K562 (cell line): Measurements from ENCODE around the gene SGPL1. TPM values are rescaled to one million over a fixed set of nuclear protein-coding genes. Genes with fewer than 3 reads are reported as not detected.

ENCODE experiments used
- ATAC-seq: fragments of 200-7000 bp; cut with Tn5 transposase; 3 replicates; pipeline ENCODE4 v1.9.1; 2020; ENCODE audit warnings: moderate library complexity
- BruUV-seq: library from RNA; stranded (reverse); fragments of 400-500 nt; replicated peaks from 2 replicates; lab custom pipeline; 2021; lab: Mats Ljungman, UMichigan
- CTCF ChIA-PET: fragments of 300-600 bp; formaldehyde crosslinking; extraction: SDS; loops from one replicate; lab custom pipeline; 2021; ENCODE audit warnings: low intra/inter-chr PET ratio; lab: Yijun Ruan, JAX
- POLR2A ChIA-PET: fragments of 300-600, 350-650 bp; sonication (Branson Sonifier 250); formaldehyde crosslinking; extraction: SDS; loops from one replicate; lab custom pipeline; 2021; ENCODE audit warnings: antibody characterized with exemption, inconsistent platforms; lab: Yijun Ruan, JAX
- DNase-seq, 4 experiments: peaks; one replicate each; pipeline versions ENCODE4 v3.0.0 to v3.0.0-alpha.2; 2011 to 2018; ENCODE audit warnings: low spot score in 3 of 4, mixed read lengths in 3 of 4; ENCODE audit errors: extremely low read depth in 1 of 4
- FAIRE-seq: peaks from 2 replicates; lab custom pipeline; 2011; peaks lifted over from hg19 to GRCh38; lab: Jason Lieb, UNC
- H2AFZ ChIP-seq: 2 replicates; pipeline ENCODE4 v1.6.0; 2011; ENCODE audit warnings: low read depth, low read length, control low read depth, inconsistent platforms
- H3K27ac ChIP-seq: fragments of 200-600 bp; 3 replicates; pipeline ENCODE4 v1.8.0; 2011; ENCODE audit warnings: low read depth, mild to moderate bottlenecking, control low read depth, inconsistent platforms, low read length, moderate library complexity, mixed read lengths; ENCODE audit errors: extremely low read depth
- H3K27me3 ChIP-seq, 2 experiments: fragments of 300-600 bp in 1 of 2; 2 replicates in 1 of 2; 3 replicates in 1 of 2; pipeline versions ENCODE4 v1.6.0 to v1.8.0; 2011; ENCODE audit warnings: inconsistent platforms in 2 of 2, low read length in 2 of 2, mild to moderate bottlenecking in 1 of 2, mixed read lengths in 1 of 2, moderate library complexity in 1 of 2; ENCODE audit not compliant: control insufficient read depth in 2 of 2, insufficient read depth in 2 of 2
- H3K36me3 ChIP-seq: fragments of 300-600 bp; 3 replicates; pipeline ENCODE4 v1.8.0; 2011; ENCODE audit warnings: mild to moderate bottlenecking, low read length, inconsistent platforms; ENCODE audit not compliant: control insufficient read depth, insufficient read depth
- H3K4me1 ChIP-seq, 2 experiments: fragments of 200-600 bp in 1 of 2; replicated peaks in 1 of 2; 2 replicates in 1 of 2; 3 replicates in 1 of 2; pipeline versions ENCODE4 v1.5.1 to v1.8.0; 2011; ENCODE audit warnings: inconsistent platforms in 2 of 2, low read length in 2 of 2, mild to moderate bottlenecking in 1 of 2, mixed read lengths in 1 of 2, moderate library complexity in 1 of 2; ENCODE audit not compliant: control insufficient read depth in 2 of 2, insufficient read depth in 2 of 2
- H3K4me2 ChIP-seq: 2 replicates; pipeline ENCODE4 v1.6.1; 2011; ENCODE audit warnings: low read length, control low read depth, inconsistent platforms, mixed read lengths; ENCODE audit not compliant: insufficient read depth
- H3K4me3 ChIP-seq: fragments of 200-600 bp; sonication (generic), shearing (Covaris generic); 2 replicates; pipeline ENCODE4 v1.5.1; 2016; ENCODE audit warnings: control low read depth, inconsistent platforms
- H3K79me2 ChIP-seq: fragments of 200-600 bp; 3 replicates; pipeline ENCODE4 v1.8.0; 2011; ENCODE audit warnings: low read length, inconsistent platforms; ENCODE audit not compliant: control insufficient read depth, insufficient read depth
- H3K9ac ChIP-seq, 2 experiments: 2 replicates each; pipeline versions ENCODE4 v1.6.0 to v1.6.1; 2011; ENCODE audit warnings: low read depth in 2 of 2, low read length in 2 of 2, control low read depth in 1 of 2, inconsistent platforms in 1 of 2, mild to moderate bottlenecking in 1 of 2, mixed read lengths in 1 of 2; ENCODE audit not compliant: insufficient read depth in 1 of 2
- H3K9me1 ChIP-seq: one replicate; pipeline ENCODE4 v1.6.0; 2011; ENCODE audit warnings: inconsistent platforms, mild to moderate bottlenecking, low read length, moderate library complexity; ENCODE audit not compliant: control insufficient read depth, insufficient read depth
- H3K9me3 ChIP-seq: replicated peaks from 2 replicates; pipeline ENCODE4 v1.5.1; 2011; ENCODE audit warnings: low read depth, low read length, inconsistent platforms; ENCODE audit not compliant: control insufficient read depth, insufficient read depth
- H4K20me1 ChIP-seq: replicated peaks from 2 replicates; pipeline ENCODE4 v1.6.1; 2011; ENCODE audit warnings: low read length, inconsistent platforms, mixed read lengths; ENCODE audit not compliant: control insufficient read depth, insufficient read depth
- ASH1L ChIP-seq: fragments of 450-650 bp; IDR thresholded peaks from 2 replicates; pipeline ENCODE4 v1.6.1; 2018; ENCODE audit warnings: borderline replicate concordance, mild to moderate bottlenecking, low read depth; ENCODE audit not compliant: partially characterized antibody
- C11orf30 ChIP-seq: fragments of 450-650 bp; IDR thresholded peaks from 2 replicates; pipeline ENCODE4 v1.6.1; 2016; ENCODE audit warnings: low read depth, mild to moderate bottlenecking
- CCAR2 ChIP-seq: fragments of 200-400 bp; formaldehyde crosslinking; IDR thresholded peaks from 2 replicates; pipeline ENCODE4 v1.6.1; 2017; ENCODE audit warnings: mild to moderate bottlenecking, low read depth, low read length
- FOSL1 ChIP-seq: fragments of 200-800 bp; sonication (Bioruptor generic); conservative IDR thresholded peaks from 2 replicates; pipeline ENCODE4 v1.6.1; 2016; ENCODE audit warnings: missing genetic modification characterization, missing compliant biosample characterization
- HMBOX1 ChIP-seq: sonication (generic); IDR thresholded peaks from 2 replicates; pipeline ENCODE4 v1.6.1; 2016
- MAFF ChIP-seq: IDR thresholded peaks from 2 replicates; pipeline ENCODE4 v1.6.1; 2012; ENCODE audit warnings: low read length, improper control_type of control experiment
- MAFG ChIP-seq: fragments of 450-650 bp; conservative IDR thresholded peaks from 2 replicates; pipeline ENCODE4 v1.6.1; 2016; ENCODE audit warnings: missing genetic modification characterization, missing compliant biosample characterization
- MITF ChIP-seq: IDR thresholded peaks from 2 replicates; pipeline ENCODE4 v1.6.1; 2014; ENCODE audit warnings: antibody characterized with exemption
- MTA3 ChIP-seq: fragments of 450-650 bp; formaldehyde crosslinking; IDR thresholded peaks from 2 replicates; pipeline ENCODE4 v1.6.1; 2017; ENCODE audit warnings: mild to moderate bottlenecking, borderline replicate concordance
- WHSC1 ChIP-seq: IDR thresholded peaks from one replicate; pipeline ENCODE4 v1.6.1; 2012; ENCODE audit warnings: low read length, control low read depth, inconsistent platforms
- ZBED1 ChIP-seq: IDR thresholded peaks from 2 replicates; pipeline ENCODE4 v1.6.1; 2014
- ZNF316 ChIP-seq: fragments of 450-650 bp; IDR thresholded peaks from 2 replicates; pipeline ENCODE4 v1.6.1; 2016
- WGBS: fragments of 100-300 bp; shearing (Covaris generic); methylation state at CpG from one replicate; pipeline ENCODE4 v1.1.6; 2016; ENCODE audit warnings: low coverage, mixed read lengths; ENCODE audit not compliant: insufficient coverage; ENCODE audit errors: missing lambda C conversion rate; 5-methylcytosine and 5-hydroxymethylcytosine counted together
- in situ Hi-C: fragments of 300-500 bp; cut with MboI; formaldehyde crosslinking; loops from 4 replicates; pipeline ENCODE4 v1.15.0; 2018; ENCODE audit warnings: inconsistent platforms, mixed read lengths
- intact Hi-C: fragments of 100-400 bp; cut with micrococcal nuclease; formaldehyde crosslinking; loops from 2 replicates; pipeline ENCODE4 v1.14.2; 2022
- polyA plus RNA-seq, 8 experiments: library from polyadenylated mRNA; depleted of rRNA in 4 of 8; stranded (reverse) in 5 of 8; unstranded in 3 of 8; fragments of >200 nt; fragmentation: Nextera tagmentation in 2 of 8; fragmentation: Illumina TruSeq in 1 of 8; extraction: Ambion mirVana in 2 of 8; extraction: Trizol in 1 of 8; gene quantifications; 2 replicates each; pipeline versions ENCODE4 v1.2.1 to v1.2.3, GENCODE V29; 2011 to 2014; ENCODE audit warnings: inconsistent platforms in 1 of 8, missing spikeins in 1 of 8
- total RNA-seq, 7 experiments: library from RNA; depleted of rRNA in 6 of 7; stranded (reverse); fragments of >200 nt in 6 of 7; fragmentation: Illumina TruSeq in 2 of 7; extraction: Trizol in 2 of 7; gene quantifications; 2 replicates each; pipeline versions ENCODE4 v1.2.1 to v1.2.3, GENCODE V29; 2011 to 2021; ENCODE audit warnings: low replicate concordance in 1 of 7
- TF ChIP-seq, protein P1 (sequence below): fragments of 450-650 bp; IDR thresholded peaks from one replicate; pipeline ENCODE4 v1.6.1; 2018; ENCODE audit warnings: mild to moderate bottlenecking, moderate library complexity; ENCODE audit not compliant: partially characterized antibody
- TF ChIP-seq, protein P2 (sequence below): fragments of 250-450 bp; sonication (Bioruptor Pico); IDR thresholded peaks from 2 replicates; pipeline ENCODE4 v1.8.0; 2021; ENCODE audit warnings: borderline replicate concordance, mild to moderate bottlenecking, moderate library complexity; ENCODE audit not compliant: poor library complexity, severe bottlenecking

The SGPL1 gene
- total and polyA plus RNA-seq, 9 of the 15 experiments (the other 6 are each of a cell fraction or from before 2014, with no cell fraction given) = 6.0 to 18.0 (median 8.7) TPM

- Histone ChIP-seq H3K79me2 (no peaks in the 10 kb centered on the region), H3K9me1 (no peaks in the 10 kb centered on the region), H3K4me1 (peaks cover 0 to 10% of the 10 kb centered on the region in 2 experiments; a peak in 3 of 5 replicates), H3K27ac (no peak overlapping the region)
- intact Hi-C loops = no loop called here
- DNase-seq = no peak
- TF ChIP-seq FOSL1 (tag) (0 out of 2 replicates have a peak, but pooled peaks have one; percentile 15), C11orf30 (peak; percentile 64), MTA3 (no peak), MAFG (tag) (peak; percentile 50), ASH1L (no peak), MAFF (peak; percentile 38; the same call in 1 of the 2 replicates), ZNF316 (peak; percentile 80), CCAR2 (no peak), MITF (no peak), HMBOX1 (no peak), WHSC1 (no peak), ZBED1 (no peak)
- TF ChIP-seq, protein P1, sequence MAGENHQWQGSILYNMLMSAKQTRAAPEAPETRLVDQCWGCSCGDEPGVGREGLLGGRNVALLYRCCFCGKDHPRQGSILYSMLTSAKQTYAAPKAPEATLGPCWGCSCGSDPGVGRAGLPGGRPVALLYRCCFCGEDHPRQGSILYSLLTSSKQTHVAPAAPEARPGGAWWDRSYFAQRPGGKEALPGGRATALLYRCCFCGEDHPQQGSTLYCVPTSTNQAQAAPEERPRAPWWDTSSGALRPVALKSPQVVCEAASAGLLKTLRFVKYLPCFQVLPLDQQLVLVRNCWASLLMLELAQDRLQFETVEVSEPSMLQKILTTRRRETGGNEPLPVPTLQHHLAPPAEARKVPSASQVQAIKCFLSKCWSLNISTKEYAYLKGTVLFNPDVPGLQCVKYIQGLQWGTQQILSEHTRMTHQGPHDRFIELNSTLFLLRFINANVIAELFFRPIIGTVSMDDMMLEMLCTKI = no peak
- TF ChIP-seq, protein P2, sequence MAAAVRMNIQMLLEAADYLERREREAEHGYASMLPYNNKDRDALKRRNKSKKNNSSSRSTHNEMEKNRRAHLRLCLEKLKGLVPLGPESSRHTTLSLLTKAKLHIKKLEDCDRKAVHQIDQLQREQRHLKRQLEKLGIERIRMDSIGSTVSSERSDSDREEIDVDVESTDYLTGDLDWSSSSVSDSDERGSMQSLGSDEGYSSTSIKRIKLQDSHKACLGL (CRISPR knock-in tag) = no peak
- TF ChIP-seq, all 486 proteins: peak for 5
- Histone ChIP-seq H3K9ac (no peak overlapping the region), H2AFZ (no peak overlapping the region), H3K27me3 (no peaks in the 10 kb centered on the region), H3K36me3 (no peaks in the 10 kb centered on the region), H3K9me3 (no peaks in the 10 kb centered on the region), H4K20me1 (no peaks in the 10 kb centered on the region), H3K4me3 (no peak overlapping the region), H3K4me2 (no peak overlapping the region)
- no peak for FAIRE-seq
- WGBS = 59% methylated on average over 2 of the region's 2 CpGs
- in situ Hi-C loops = no loop called here
- ATAC-seq = no peak
- BruUV-seq = no TSS peak
- POLR2A ChIA-PET = interaction anchor here (1.6 kb wide), 1 partner anchor 10 kb away, joined by 5 read pairs; no protein-coding TSS in a partner anchor
- CTCF ChIA-PET = interaction anchor here (1.2 kb wide), 1 partner anchor 53 kb away, joined by 3 read pairs; no protein-coding TSS in a partner anchor
Measured at GRCh38 chr10:70827086-70827757, 11.5 kb downstream of the SGPL1 start.
